GM23338 (cell line): ENCODE results near the gene RET. TPM values are rescaled to one million over a fixed set of nuclear protein-coding genes. Genes with fewer than 3 reads are reported as not detected.

Experiments
- ETS1 ChIP-seq: IDR thresholded peaks from 2 replicates; pipeline ENCODE4 v1.6.1; 2016; ENCODE audit warnings: antibody characterized with exemption
- EZH2 ChIP-seq: fragments of 200-600 bp; sonication (generic); IDR thresholded peaks from one replicate; pipeline ENCODE4 v1.8.0; 2017; ENCODE audit warnings: antibody characterized with exemption, mild to moderate bottlenecking, low read depth; ENCODE audit not compliant: unreplicated experiment
- JUNB ChIP-seq: IDR thresholded peaks from one replicate; pipeline ENCODE4 v1.6.1; 2016; ENCODE audit warnings: antibody characterized with exemption; ENCODE audit not compliant: unreplicated experiment
- NANOG ChIP-seq: IDR thresholded peaks from 2 replicates; pipeline ENCODE4 v1.6.1; 2016; ENCODE audit warnings: antibody characterized with exemption, borderline replicate concordance
- POLR2AphosphoS5 ChIP-seq: IDR thresholded peaks from 2 replicates; pipeline ENCODE4 v1.6.1; 2016; ENCODE audit warnings: antibody characterized with exemption, low read depth
- ZNF331 ChIP-seq: fragments of 250-450 bp; sonication (Bioruptor Pico); IDR thresholded peaks from 2 replicates; pipeline ENCODE4 v1.5.0; 2020; ENCODE audit warnings: low read depth, mild to moderate bottlenecking, moderate library complexity
- polyA plus RNA-seq: library from polyadenylated mRNA; unstranded; fragments of >200 nt; fragmentation: Nextera tagmentation; extraction: Ambion mirVana; gene quantifications from 2 replicates; pipeline ENCODE4 v1.2.1, GENCODE V29; 2016
- total RNA-seq: library from RNA; depleted of rRNA; stranded (reverse); fragments of >200 nt; shearing (Covaris generic); gene quantifications from 2 replicates; pipeline ENCODE4 v1.2.3, GENCODE V29; 2014; rRNA removed
- TF ChIP-seq, protein P1 (sequence below), 2 experiments: fragments of 200-600 bp in 1 of 2; sonication (generic) in 1 of 2; conservative IDR thresholded peaks; 2 replicates each; pipeline versions ENCODE4 v1.5.1 to v1.6.1; 2016 to 2017; ENCODE audit warnings: antibody characterized with exemption in 2 of 2, low read depth in 2 of 2, mild to moderate bottlenecking in 2 of 2, moderate library complexity in 1 of 2
- TF ChIP-seq, protein P2 (sequence below): IDR thresholded peaks from one replicate; pipeline ENCODE4 v1.6.1; 2018; ENCODE audit warnings: antibody characterized with exemption; ENCODE audit not compliant: unreplicated experiment

RET gene
- total and polyA plus RNA-seq, 2 experiments from 2014 or later, result 5.5 to 9.8 TPM

- TF ChIP-seq, protein P1, sequence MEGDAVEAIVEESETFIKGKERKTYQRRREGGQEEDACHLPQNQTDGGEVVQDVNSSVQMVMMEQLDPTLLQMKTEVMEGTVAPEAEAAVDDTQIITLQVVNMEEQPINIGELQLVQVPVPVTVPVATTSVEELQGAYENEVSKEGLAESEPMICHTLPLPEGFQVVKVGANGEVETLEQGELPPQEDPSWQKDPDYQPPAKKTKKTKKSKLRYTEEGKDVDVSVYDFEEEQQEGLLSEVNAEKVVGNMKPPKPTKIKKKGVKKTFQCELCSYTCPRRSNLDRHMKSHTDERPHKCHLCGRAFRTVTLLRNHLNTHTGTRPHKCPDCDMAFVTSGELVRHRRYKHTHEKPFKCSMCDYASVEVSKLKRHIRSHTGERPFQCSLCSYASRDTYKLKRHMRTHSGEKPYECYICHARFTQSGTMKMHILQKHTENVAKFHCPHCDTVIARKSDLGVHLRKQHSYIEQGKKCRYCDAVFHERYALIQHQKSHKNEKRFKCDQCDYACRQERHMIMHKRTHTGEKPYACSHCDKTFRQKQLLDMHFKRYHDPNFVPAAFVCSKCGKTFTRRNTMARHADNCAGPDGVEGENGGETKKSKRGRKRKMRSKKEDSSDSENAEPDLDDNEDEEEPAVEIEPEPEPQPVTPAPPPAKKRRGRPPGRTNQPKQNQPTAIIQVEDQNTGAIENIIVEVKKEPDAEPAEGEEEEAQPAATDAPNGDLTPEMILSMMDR (conservative IDR thresholded peaks at IDR 0.05; ENCODE audit: low read depth in 2 of 2), result no peak
- TF ChIP-seq ETS1, result no peak
- TF ChIP-seq, protein P2, sequence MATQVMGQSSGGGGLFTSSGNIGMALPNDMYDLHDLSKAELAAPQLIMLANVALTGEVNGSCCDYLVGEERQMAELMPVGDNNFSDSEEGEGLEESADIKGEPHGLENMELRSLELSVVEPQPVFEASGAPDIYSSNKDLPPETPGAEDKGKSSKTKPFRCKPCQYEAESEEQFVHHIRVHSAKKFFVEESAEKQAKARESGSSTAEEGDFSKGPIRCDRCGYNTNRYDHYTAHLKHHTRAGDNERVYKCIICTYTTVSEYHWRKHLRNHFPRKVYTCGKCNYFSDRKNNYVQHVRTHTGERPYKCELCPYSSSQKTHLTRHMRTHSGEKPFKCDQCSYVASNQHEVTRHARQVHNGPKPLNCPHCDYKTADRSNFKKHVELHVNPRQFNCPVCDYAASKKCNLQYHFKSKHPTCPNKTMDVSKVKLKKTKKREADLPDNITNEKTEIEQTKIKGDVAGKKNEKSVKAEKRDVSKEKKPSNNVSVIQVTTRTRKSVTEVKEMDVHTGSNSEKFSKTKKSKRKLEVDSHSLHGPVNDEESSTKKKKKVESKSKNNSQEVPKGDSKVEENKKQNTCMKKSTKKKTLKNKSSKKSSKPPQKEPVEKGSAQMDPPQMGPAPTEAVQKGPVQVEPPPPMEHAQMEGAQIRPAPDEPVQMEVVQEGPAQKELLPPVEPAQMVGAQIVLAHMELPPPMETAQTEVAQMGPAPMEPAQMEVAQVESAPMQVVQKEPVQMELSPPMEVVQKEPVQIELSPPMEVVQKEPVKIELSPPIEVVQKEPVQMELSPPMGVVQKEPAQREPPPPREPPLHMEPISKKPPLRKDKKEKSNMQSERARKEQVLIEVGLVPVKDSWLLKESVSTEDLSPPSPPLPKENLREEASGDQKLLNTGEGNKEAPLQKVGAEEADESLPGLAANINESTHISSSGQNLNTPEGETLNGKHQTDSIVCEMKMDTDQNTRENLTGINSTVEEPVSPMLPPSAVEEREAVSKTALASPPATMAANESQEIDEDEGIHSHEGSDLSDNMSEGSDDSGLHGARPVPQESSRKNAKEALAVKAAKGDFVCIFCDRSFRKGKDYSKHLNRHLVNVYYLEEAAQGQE, result no peak
- TF ChIP-seq EZH2, result no peak
- TF ChIP-seq NANOG, result no peak
- no peak for TF ChIP-seq POLR2AphosphoS5
- no peak for TF ChIP-seq ZNF331 (CRISPR knock-in tag)
- no peak for TF ChIP-seq JUNB
Measured at GRCh38 chr10:43177595-43177994, 100.7 kb downstream of the RET start (continued).

Other genes with a start within 250 kb of the RET start
- gene CSGALNACT2, start 61.4 kb downstream of the RET start, total RNA-seq, result 3.7 and 4.6 TPM in 2 replicates
- 2.4 and 3.0 TPM in 2 replicates for gene CSGALNACT2, start 61.4 kb downstream of the RET start, polyA plus RNA-seq
- 34.6 and 37.8 TPM in 2 replicates for gene RASGEF1A, start 190.0 kb downstream of the RET start, total RNA-seq
- 8.0 and 8.1 TPM in 2 replicates for gene RASGEF1A, start 190.0 kb downstream of the RET start, polyA plus RNA-seq